Keratinocyte (primary cell): ENCODE results near the gene POLD1. TPM values are rescaled to one million over a fixed set of nuclear protein-coding genes. Genes with fewer than 3 reads are reported as not detected.

Experiments used
- DNase-seq: peaks from one replicate; pipeline ENCODE4 v3.0.0-alpha.2; 2011; ENCODE audit warnings: low read depth, missing footprints, low spot score
- FAIRE-seq: peaks from 2 replicates; lab custom pipeline; 2011; peaks lifted over from hg19 to GRCh38; lab: Jason Lieb, UNC
- H2AFZ ChIP-seq: 2 replicates; pipeline ENCODE4 v1.6.0; 2012; ENCODE audit warnings: low read length, control low read depth, inconsistent platforms; ENCODE audit not compliant: control insufficient read depth
- H3K27ac ChIP-seq: 2 replicates; pipeline ENCODE4 v1.5.1; 2011; ENCODE audit warnings: low read length; ENCODE audit not compliant: control insufficient read depth, insufficient read depth
- H3K27me3 ChIP-seq: 3 replicates; pipeline ENCODE4 v1.6.0; 2011; ENCODE audit warnings: low read length; ENCODE audit not compliant: control insufficient read depth, insufficient read depth; ENCODE audit errors: extremely low read depth
- H3K36me3 ChIP-seq, 2 experiments: 2 replicates in 1 of 2; 3 replicates in 1 of 2; pipeline ENCODE4 v1.5.1; 2011; ENCODE audit warnings: low read length in 2 of 2, mild to moderate bottlenecking in 1 of 2; ENCODE audit not compliant: control insufficient read depth in 2 of 2, insufficient read depth in 2 of 2; ENCODE audit errors: extremely low read depth in 1 of 2
- H3K4me1 ChIP-seq: 3 replicates; pipeline ENCODE4 v1.5.1; 2011; ENCODE audit warnings: low read length; ENCODE audit not compliant: control insufficient read depth, insufficient read depth; ENCODE audit errors: extremely low read depth
- H3K4me2 ChIP-seq: 3 replicates; pipeline ENCODE4 v1.6.0; 2011; ENCODE audit warnings: low read depth, low read length; ENCODE audit not compliant: control insufficient read depth, insufficient read depth; ENCODE audit errors: extremely low read depth
- H3K4me3 ChIP-seq, 3 experiments: fragments of 200-600 bp in 1 of 3; sonication (generic) in 1 of 3; 2 replicates in 2 of 3; 3 replicates in 1 of 3; pipeline ENCODE4 v1.5.1; 2011 to 2016; ENCODE audit warnings: low read length in 3 of 3, mild to moderate bottlenecking in 3 of 3, control low read depth in 2 of 3, inconsistent platforms in 1 of 3, low read depth in 1 of 3, mixed read lengths in 1 of 3, mixed run types in 1 of 3, moderate library complexity in 1 of 3; ENCODE audit not compliant: control insufficient read depth in 2 of 3, insufficient read depth in 2 of 3; ENCODE audit errors: extremely low read depth in 1 of 3
- H3K79me2 ChIP-seq: 2 replicates; pipeline ENCODE4 v1.6.0; 2012; ENCODE audit warnings: low read length; ENCODE audit not compliant: control insufficient read depth, insufficient read depth
- H3K9ac ChIP-seq: 3 replicates; pipeline ENCODE4 v1.6.0; 2011; ENCODE audit warnings: low read length; ENCODE audit not compliant: control insufficient read depth, insufficient read depth; ENCODE audit errors: extremely low read depth
- H3K9me1 ChIP-seq: 3 replicates; pipeline ENCODE4 v1.6.0; 2011; ENCODE audit warnings: low read length; ENCODE audit not compliant: control insufficient read depth, insufficient read depth; ENCODE audit errors: extremely low read depth
- H3K9me3 ChIP-seq: 2 replicates; pipeline ENCODE4 v1.5.1; 2012; ENCODE audit warnings: low read depth, low read length; ENCODE audit not compliant: control insufficient read depth
- H4K20me1 ChIP-seq: 3 replicates; pipeline ENCODE4 v1.6.0; 2011; ENCODE audit warnings: low read length; ENCODE audit not compliant: control insufficient read depth, insufficient read depth; ENCODE audit errors: extremely low read depth
- CTCF ChIP-seq, 3 experiments: IDR thresholded peaks in 1 of 3; conservative IDR thresholded peaks in 1 of 3; optimal IDR thresholded peaks in 1 of 3; 2 replicates in 2 of 3; 3 replicates in 1 of 3; pipeline versions ENCODE3 to v1.5.1; 2011; ENCODE audit warnings: low read length in 3 of 3, mild to moderate bottlenecking in 3 of 3, moderate library complexity in 2 of 3, control low read depth in 1 of 3, inconsistent platforms in 1 of 3; ENCODE audit not compliant: insufficient read depth in 2 of 3; ENCODE audit errors: extremely low read depth in 1 of 3
- EZH2 ChIP-seq: IDR thresholded peaks from one replicate; pipeline ENCODE4 v1.6.1; 2012; ENCODE audit warnings: inconsistent platforms, mild to moderate bottlenecking, low read length, moderate library complexity
- dilution Hi-C: fragments of 300-500 bp; cut with MboI; formaldehyde crosslinking; loops from one replicate; pipeline ENCODE4 v1.7.0; 2020; ENCODE audit warnings: low sequenced_read_pairs; ENCODE audit not compliant: extremely low pct_ligation_motif_present
- polyA plus RNA-seq, 5 experiments: library from polyadenylated mRNA; depleted of rRNA in 3 of 5; stranded (reverse) in 3 of 5; stranded (forward) in 1 of 5; unstranded in 1 of 5; fragments of >200 nt; gene quantifications; 1 replicate in 1 of 5; 2 replicates in 3 of 5; 3 replicates in 1 of 5; pipeline versions ENCODE4 v1.2.1 to v1.2.3, GENCODE V29; 2011 to 2012; ENCODE audit warnings: missing spikeins in 2 of 5, low read depth in 1 of 5, low replicate concordance in 1 of 5

The POLD1 gene
- polyA plus RNA-seq, 1 donor (not counting 4 experiments of a cell fraction or from before 2014, with no cell fraction given): 8.7 TPM

GRCh38 chr19:50410109-50410508 is 26.0 kb downstream of the POLD1 start:
- H3K79me2 ChIP-seq: no peaks in the 10 kb centered on the region
- H3K9me1 ChIP-seq: no peaks in the 10 kb centered on the region
- no peaks in the 10 kb centered on the region for H3K27me3 ChIP-seq
- H3K4me1 ChIP-seq: no peaks in the 10 kb centered on the region
- H3K27ac ChIP-seq: no peak overlapping the region
- no peak overlapping the region for H2AFZ ChIP-seq
- no peaks in the 10 kb centered on the region for H3K9me3 ChIP-seq
- H3K4me3 ChIP-seq: no peak overlapping the region
- FAIRE-seq (no peak), DNase-seq (no peak)
- no peaks in the 10 kb centered on the region for H4K20me1 ChIP-seq
- no peak for TF ChIP-seq CTCF (optimal IDR thresholded peaks at IDR 0.05 in 1 of 3, IDR thresholded peaks at IDR 0.05 in 1 of 3, conservative IDR thresholded peaks at IDR 0.05 in 1 of 3; ENCODE audit: extremely low read depth in 1 of 3, insufficient read depth in 2 of 3, low read length in 3 of 3)
- H3K4me2 ChIP-seq: no peak overlapping the region
- H3K36me3 ChIP-seq: peaks cover 9 to 11% of the 10 kb centered on the region in 2 experiments
- dilution Hi-C loops: no loop called here
- no peak overlapping the region for H3K9ac ChIP-seq

GRCh38 chr19:50412419-50412818 is 28.3 kb downstream of the POLD1 start:
- no peak overlapping the region for H3K9ac ChIP-seq
- dilution Hi-C loops: no loop called here
- TF ChIP-seq CTCF (optimal IDR thresholded peaks at IDR 0.05 in 1 of 3, IDR thresholded peaks at IDR 0.05 in 1 of 3, conservative IDR thresholded peaks at IDR 0.05 in 1 of 3; ENCODE audit: extremely low read depth in 1 of 3, insufficient read depth in 2 of 3, low read length in 3 of 3) (no peak), EZH2 (no peak)
- no peaks in the 10 kb centered on the region for H3K9me3 ChIP-seq
- no peaks in the 10 kb centered on the region for H3K4me1 ChIP-seq
- H3K4me2 ChIP-seq: no peak overlapping the region
- FAIRE-seq (no peak), DNase-seq (no peak)
- H3K79me2 ChIP-seq: no peaks in the 10 kb centered on the region
- H3K9me1 ChIP-seq: no peaks in the 10 kb centered on the region
- no peak overlapping the region for H3K27ac ChIP-seq
- peaks cover 6 to 11% of the 10 kb centered on the region in 2 experiments for H3K36me3 ChIP-seq
- no peaks in the 10 kb centered on the region for H4K20me1 ChIP-seq
- no peak overlapping the region for H3K4me3 ChIP-seq
- no peak overlapping the region for H2AFZ ChIP-seq
- H3K27me3 ChIP-seq: no peaks in the 10 kb centered on the region
